Epithelial cell of esophagus (primary cell): Measurements from ENCODE around the gene PSMC3.

Experiments used
- DNase-seq: peaks from one replicate; pipeline ENCODE4 v3.0.0; 2010; ENCODE audit warnings: low read depth
- H3K4me3 ChIP-seq: 2 replicates; pipeline ENCODE4 v1.5.1; 2011; ENCODE audit warnings: mild to moderate bottlenecking, low read length, control low read depth
- TF ChIP-seq, protein P1 (sequence below): IDR thresholded peaks from 2 replicates; pipeline ENCODE4 v1.5.1; 2011; ENCODE audit warnings: low read depth, mild to moderate bottlenecking, low read length, control low read depth, inconsistent platforms; ENCODE audit not compliant: insufficient read depth; ENCODE audit errors: missing control alignments

PSMC3 gene

DNA sequence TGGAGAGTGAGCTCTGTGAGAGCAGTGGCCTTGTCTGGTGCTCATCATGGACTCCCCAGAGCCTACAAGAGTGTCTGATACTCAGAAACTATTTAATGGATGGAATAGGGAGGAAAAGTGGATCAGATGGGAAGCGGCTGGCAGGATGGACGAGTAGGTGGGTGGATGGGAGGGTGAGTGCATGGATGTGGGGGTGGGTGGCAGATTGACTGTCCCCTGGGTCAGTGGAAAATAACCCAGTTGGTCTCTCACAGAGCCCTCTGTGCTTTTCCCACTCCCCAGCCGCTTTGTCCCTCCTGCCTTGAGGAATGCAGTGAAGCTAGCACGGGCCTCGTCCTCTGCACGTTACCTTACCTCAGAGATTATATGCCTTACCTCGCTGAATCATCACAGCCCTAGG lies 53.8 kb downstream of the PSMC3 start:
- H3K4me3 ChIP-seq, result no peak overlapping the region
- DNase-seq, result peak; percentile 43
- TF ChIP-seq, protein P1, sequence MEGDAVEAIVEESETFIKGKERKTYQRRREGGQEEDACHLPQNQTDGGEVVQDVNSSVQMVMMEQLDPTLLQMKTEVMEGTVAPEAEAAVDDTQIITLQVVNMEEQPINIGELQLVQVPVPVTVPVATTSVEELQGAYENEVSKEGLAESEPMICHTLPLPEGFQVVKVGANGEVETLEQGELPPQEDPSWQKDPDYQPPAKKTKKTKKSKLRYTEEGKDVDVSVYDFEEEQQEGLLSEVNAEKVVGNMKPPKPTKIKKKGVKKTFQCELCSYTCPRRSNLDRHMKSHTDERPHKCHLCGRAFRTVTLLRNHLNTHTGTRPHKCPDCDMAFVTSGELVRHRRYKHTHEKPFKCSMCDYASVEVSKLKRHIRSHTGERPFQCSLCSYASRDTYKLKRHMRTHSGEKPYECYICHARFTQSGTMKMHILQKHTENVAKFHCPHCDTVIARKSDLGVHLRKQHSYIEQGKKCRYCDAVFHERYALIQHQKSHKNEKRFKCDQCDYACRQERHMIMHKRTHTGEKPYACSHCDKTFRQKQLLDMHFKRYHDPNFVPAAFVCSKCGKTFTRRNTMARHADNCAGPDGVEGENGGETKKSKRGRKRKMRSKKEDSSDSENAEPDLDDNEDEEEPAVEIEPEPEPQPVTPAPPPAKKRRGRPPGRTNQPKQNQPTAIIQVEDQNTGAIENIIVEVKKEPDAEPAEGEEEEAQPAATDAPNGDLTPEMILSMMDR, result no peak

DNA sequence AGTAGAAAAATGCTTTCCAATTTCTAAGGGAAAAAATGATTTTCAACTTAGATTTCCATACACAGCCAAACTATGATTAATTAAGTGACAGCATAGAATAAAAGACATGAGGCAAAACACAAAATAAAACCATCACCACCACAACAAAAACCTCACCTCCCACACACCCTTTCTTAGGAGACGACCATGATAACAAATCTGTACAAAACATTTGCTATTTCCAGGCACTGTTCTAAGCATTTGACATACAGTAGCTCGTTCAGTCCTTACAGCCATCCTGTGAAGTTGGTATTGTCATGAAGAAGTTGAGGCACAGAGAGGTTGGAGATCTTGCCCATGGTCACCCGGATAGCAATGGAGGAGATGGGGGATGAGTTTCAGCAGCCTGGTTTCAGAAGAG lies 56.6 kb downstream of the PSMC3 start:
- no peak for DNase-seq
- TF ChIP-seq, protein P1, result no peak
- no peak overlapping the region for H3K4me3 ChIP-seq
